Hepatocyte (in vitro differentiated cells): ENCODE results near the gene FCHO2. TPM values are rescaled to one million over a fixed set of nuclear protein-coding genes. Genes with fewer than 3 reads are reported as not detected.
A peak's percentile ranks its signal among the peaks of the same experiment; 100 is the strongest.
"Not testable (repeated sequence)": the region's sequence is repeated elsewhere in the genome, so short reads cannot be mapped to it uniquely, and the experiment has no call there.

Experiments
- DNase-seq: peaks from one replicate; pipeline ENCODE4 v3.0.0-alpha.2; 2016; ENCODE audit warnings: low spot score
- H2AFZ ChIP-seq: fragments of 200-600 bp; sonication (generic); 2 replicates; pipeline ENCODE4 v1.6.0; 2016; ENCODE audit warnings: antibody characterized with exemption, mild to moderate bottlenecking
- H3K27ac ChIP-seq: fragments of 200-600 bp; sonication (generic); 2 replicates; pipeline ENCODE4 v1.5.1; 2016; ENCODE audit warnings: mild to moderate bottlenecking
- H3K27me3 ChIP-seq: fragments of 200-600 bp; sonication (generic); 2 replicates; pipeline ENCODE4 v1.6.1; 2016
- H3K36me3 ChIP-seq: fragments of 200-600 bp; sonication (generic); replicated peaks from 2 replicates; pipeline ENCODE4 v1.5.1; 2016; ENCODE audit warnings: low read depth; ENCODE audit not compliant: insufficient read depth
- H3K4me1 ChIP-seq: fragments of 200-600 bp; sonication (generic); 2 replicates; pipeline ENCODE4 v1.5.1; 2016; ENCODE audit warnings: mild to moderate bottlenecking, moderate library complexity; ENCODE audit not compliant: insufficient read depth
- H3K4me2 ChIP-seq: fragments of 200-600 bp; sonication (generic); 2 replicates; pipeline ENCODE4 v1.6.0; 2016
- H3K4me3 ChIP-seq: fragments of 200-600 bp; sonication (generic); 2 replicates; pipeline ENCODE4 v1.5.1; 2016; ENCODE audit warnings: mild to moderate bottlenecking
- H3K79me2 ChIP-seq: fragments of 200-600 bp; sonication (generic); 2 replicates; pipeline ENCODE4 v1.6.0; 2017; ENCODE audit warnings: mild to moderate bottlenecking
- H3K9me2 ChIP-seq: fragments of 200-600 bp; sonication (generic); replicated peaks from 2 replicates; pipeline ENCODE4 v1.6.0; 2017; ENCODE audit warnings: mild to moderate bottlenecking; ENCODE audit not compliant: insufficient read depth
- H3K9me3 ChIP-seq: fragments of 200-600 bp; sonication (generic); 2 replicates; pipeline ENCODE4 v1.5.1; 2016; ENCODE audit warnings: low read depth, mild to moderate bottlenecking
- H4K20me1 ChIP-seq: fragments of 200-600 bp; sonication (generic); 2 replicates; pipeline ENCODE4 v1.6.0; 2016; ENCODE audit warnings: mild to moderate bottlenecking; ENCODE audit not compliant: insufficient read depth, poor library complexity, severe bottlenecking
- EZH2 ChIP-seq: fragments of 200-600 bp; sonication (generic); IDR thresholded peaks from 2 replicates; pipeline ENCODE4 v1.6.1; 2016; ENCODE audit warnings: antibody characterized with exemption, mild to moderate bottlenecking, borderline replicate concordance
- EZH2phosphoT487 ChIP-seq: fragments of 200-600 bp; sonication (generic); IDR thresholded peaks from one replicate; pipeline ENCODE4 v1.6.1; 2018; ENCODE audit warnings: antibody characterized with exemption, mild to moderate bottlenecking, low read depth, moderate library complexity; ENCODE audit not compliant: unreplicated experiment, severe bottlenecking
- WGBS: methylation state at CpG from one replicate; pipeline ENCODE4 v1.1.6; 2016; ENCODE audit warnings: low lambda C conversion rate; ENCODE audit errors: missing lambda C conversion rate; 5-methylcytosine and 5-hydroxymethylcytosine counted together
- polyA plus RNA-seq: library from polyadenylated mRNA; unstranded; fragments of >200 nt; fragmentation: Nextera tagmentation; extraction: Ambion mirVana; gene quantifications from 2 replicates; pipeline ENCODE4 v1.2.1, GENCODE V29; 2016
- total RNA-seq: library from RNA; depleted of rRNA; stranded (reverse); fragments of >200 nt; gene quantifications from 2 replicates; pipeline ENCODE4 v1.2.3, GENCODE V29; 2014
- TF ChIP-seq, protein P1 (sequence below): fragments of 200-600 bp; sonication (generic); IDR thresholded peaks from 2 replicates; pipeline ENCODE4 v1.5.1; 2016; ENCODE audit warnings: antibody characterized with exemption, mild to moderate bottlenecking; ENCODE audit not compliant: poor library complexity

FCHO2 gene
- total and polyA plus RNA-seq, 2 experiments from 2014 or later: 6.3 to 17.1 TPM

DNA sequence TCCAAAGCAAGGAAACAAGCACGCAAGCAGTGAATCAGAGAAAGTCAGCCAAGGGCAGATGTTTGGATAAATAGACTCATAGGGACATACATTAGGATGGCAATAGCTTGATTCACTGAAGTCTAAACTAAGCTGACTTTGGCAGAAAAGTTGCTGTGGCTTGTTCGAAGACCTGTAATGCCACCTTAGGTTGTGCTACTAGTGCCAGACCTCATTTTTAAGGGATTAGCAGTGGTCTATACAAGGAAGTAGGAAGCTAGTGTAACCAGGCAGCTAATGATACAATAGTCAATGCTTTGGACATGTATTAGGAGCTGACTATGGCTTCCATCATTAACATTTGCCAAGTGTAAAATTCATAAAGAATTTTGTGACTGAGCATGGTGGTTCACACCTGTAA, 63.1 kb downstream of the FCHO2 start:
- 94% methylated on average over 2 of the region's 2 CpGs for WGBS
- H2AFZ ChIP-seq: no peak overlapping the region
- H3K27me3 ChIP-seq: no peaks in the 10 kb centered on the region
- H3K27ac ChIP-seq: no peak overlapping the region
- H4K20me1 ChIP-seq: no peaks in the 10 kb centered on the region
- H3K9me3 ChIP-seq: no peaks in the 10 kb centered on the region
- no peak for DNase-seq
- no peak overlapping the region for H3K4me3 ChIP-seq
- no peaks in the 10 kb centered on the region for H3K79me2 ChIP-seq
- no peaks in the 10 kb centered on the region for H3K36me3 ChIP-seq
- no peaks in the 10 kb centered on the region for H3K4me1 ChIP-seq
- H3K4me2 ChIP-seq: no peak overlapping the region
- TF ChIP-seq, protein P1, sequence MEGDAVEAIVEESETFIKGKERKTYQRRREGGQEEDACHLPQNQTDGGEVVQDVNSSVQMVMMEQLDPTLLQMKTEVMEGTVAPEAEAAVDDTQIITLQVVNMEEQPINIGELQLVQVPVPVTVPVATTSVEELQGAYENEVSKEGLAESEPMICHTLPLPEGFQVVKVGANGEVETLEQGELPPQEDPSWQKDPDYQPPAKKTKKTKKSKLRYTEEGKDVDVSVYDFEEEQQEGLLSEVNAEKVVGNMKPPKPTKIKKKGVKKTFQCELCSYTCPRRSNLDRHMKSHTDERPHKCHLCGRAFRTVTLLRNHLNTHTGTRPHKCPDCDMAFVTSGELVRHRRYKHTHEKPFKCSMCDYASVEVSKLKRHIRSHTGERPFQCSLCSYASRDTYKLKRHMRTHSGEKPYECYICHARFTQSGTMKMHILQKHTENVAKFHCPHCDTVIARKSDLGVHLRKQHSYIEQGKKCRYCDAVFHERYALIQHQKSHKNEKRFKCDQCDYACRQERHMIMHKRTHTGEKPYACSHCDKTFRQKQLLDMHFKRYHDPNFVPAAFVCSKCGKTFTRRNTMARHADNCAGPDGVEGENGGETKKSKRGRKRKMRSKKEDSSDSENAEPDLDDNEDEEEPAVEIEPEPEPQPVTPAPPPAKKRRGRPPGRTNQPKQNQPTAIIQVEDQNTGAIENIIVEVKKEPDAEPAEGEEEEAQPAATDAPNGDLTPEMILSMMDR: no peak
- TF ChIP-seq EZH2: no peak
- TF ChIP-seq EZH2phosphoT487: no peak
- no peaks in the 10 kb centered on the region for H3K9me2 ChIP-seq

GRCh38 chr5:73019766-73020165, 63.9 kb downstream of the FCHO2 start:
- no peaks in the 10 kb centered on the region for H3K27me3 ChIP-seq
- H3K36me3 ChIP-seq: no peaks in the 10 kb centered on the region
- H4K20me1 ChIP-seq: no peaks in the 10 kb centered on the region
- TF ChIP-seq EZH2 (no peak), EZH2phosphoT487 (no peak)
- TF ChIP-seq, protein P1: no peak
- H3K27ac ChIP-seq: no peak overlapping the region
- 88% methylated on average over 2 of the region's 2 CpGs for WGBS
- H3K9me2 ChIP-seq: no peaks in the 10 kb centered on the region
- DNase-seq: no peak
- H2AFZ ChIP-seq: no peak overlapping the region
- no peaks in the 10 kb centered on the region for H3K4me1 ChIP-seq
- H3K4me2 ChIP-seq: no peak overlapping the region
- H3K4me3 ChIP-seq: no peak overlapping the region
- no peaks in the 10 kb centered on the region for H3K9me3 ChIP-seq
- no peaks in the 10 kb centered on the region for H3K79me2 ChIP-seq

DNA sequence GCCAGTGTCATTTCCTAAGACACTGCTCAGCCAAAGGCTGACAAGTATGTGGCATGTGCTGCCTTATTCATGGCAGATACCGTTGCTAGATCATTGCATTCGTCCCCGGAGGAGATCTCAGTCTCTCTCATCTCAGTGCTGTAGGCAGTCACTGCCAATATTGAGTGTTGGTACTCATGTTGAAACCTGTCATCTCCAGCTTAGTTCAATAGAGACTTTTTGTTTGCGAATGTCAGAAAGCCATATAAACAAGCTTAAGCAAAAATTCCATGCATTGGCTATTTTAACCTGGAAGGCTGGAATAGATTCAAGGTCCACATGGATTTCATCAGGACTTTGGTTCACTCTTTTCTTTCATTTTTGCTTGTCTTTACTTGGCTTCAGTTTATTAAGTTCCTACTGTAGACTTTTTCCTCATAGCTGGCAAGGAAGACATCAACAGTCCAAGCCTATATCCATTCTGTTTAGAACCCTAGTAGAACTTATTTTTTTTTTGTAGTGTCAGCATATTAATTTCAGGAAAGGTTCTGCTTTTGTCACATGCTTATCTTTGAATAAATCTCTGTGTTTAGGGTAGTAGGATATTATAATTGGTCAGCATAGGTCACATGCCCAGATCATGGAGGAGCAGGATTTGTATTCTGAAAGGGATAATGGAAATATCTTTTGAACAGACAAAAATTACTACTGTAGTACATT, 66.8 kb downstream of the FCHO2 start:
- Histone ChIP-seq H3K27me3 (no peaks in the 10 kb centered on the region), H3K4me1 (no peaks in the 10 kb centered on the region), H2AFZ (no peak overlapping the region), H3K9me3 (no peaks in the 10 kb centered on the region), H3K9me2 (no peaks in the 10 kb centered on the region), H3K36me3 (no peaks in the 10 kb centered on the region), H3K27ac (no peak overlapping the region), H3K79me2 (no peaks in the 10 kb centered on the region), H4K20me1 (no peaks in the 10 kb centered on the region), H3K4me2 (no peak overlapping the region), H3K4me3 (no peak overlapping the region)
- TF ChIP-seq, protein P1: no peak
- TF ChIP-seq EZH2phosphoT487 (no peak), EZH2 (no peak)
- WGBS: 78% methylated on average over 4 of the region's 4 CpGs
- peak; percentile 4 for DNase-seq

- H3K4me2 ChIP-seq, H3K9me3 ChIP-seq, H3K27ac ChIP-seq, H3K4me1 ChIP-seq, H3K79me2 ChIP-seq, H4K20me1 ChIP-seq, H3K4me3 ChIP-seq, DNase-seq, H3K27me3 ChIP-seq, H3K36me3 ChIP-seq, H3K9me2 ChIP-seq, H2AFZ ChIP-seq: not testable (repeated sequence)
- 97% methylated on average over 9 of the region's 9 CpGs for WGBS
Observed at GRCh38 chr5:73024946-73025544, 69.2 kb downstream of the FCHO2 start.
